H1 (cell line): ENCODE results near the gene PTCH1.

Experiments
- ATF3 ChIP-seq: IDR thresholded peaks from 2 replicates; pipeline ENCODE4 v1.6.1; 2011; ENCODE audit warnings: low read depth, mild to moderate bottlenecking, low read length; ENCODE audit not compliant: insufficient read depth
- CREB1 ChIP-seq: IDR thresholded peaks from 2 replicates; pipeline ENCODE4 v1.6.1; 2012; ENCODE audit warnings: inconsistent platforms
- CTCF ChIP-seq, 3 experiments: IDR thresholded peaks; 1 replicate in 2 of 3; 2 replicates in 1 of 3; pipeline versions ENCODE4 v1.5.1 to v1.6.1; 2011; ENCODE audit warnings: low read length in 3 of 3, mild to moderate bottlenecking in 3 of 3, inconsistent platforms in 2 of 3, low read depth in 1 of 3, moderate library complexity in 1 of 3; ENCODE audit not compliant: insufficient read depth in 1 of 3; ENCODE audit errors: control extremely low read depth in 1 of 3
- POLR2A ChIP-seq, 2 experiments: IDR thresholded peaks; 1 replicate in 1 of 2; 2 replicates in 1 of 2; pipeline ENCODE4 v1.6.1; 2011; ENCODE audit warnings: low read depth in 2 of 2, low read length in 2 of 2, mild to moderate bottlenecking in 2 of 2; ENCODE audit errors: control extremely low read depth in 1 of 2
- POLR2AphosphoS5 ChIP-seq: IDR thresholded peaks from 2 replicates; pipeline ENCODE4 v1.6.1; 2011; ENCODE audit warnings: low read depth, low read length
- TAF1 ChIP-seq: IDR thresholded peaks from 2 replicates; pipeline ENCODE4 v1.6.1; 2011; ENCODE audit warnings: mild to moderate bottlenecking, low read depth, low read length
- ZNF274 ChIP-seq: IDR thresholded peaks from 2 replicates; pipeline ENCODE4 v1.7.0; 2012; ENCODE audit warnings: low read length, borderline replicate concordance; ENCODE audit errors: extremely low read depth

GRCh38 chr9:95443301-95443700 is 73.5 kb downstream of the PTCH1 start:
- TF ChIP-seq CTCF (IDR thresholded peaks at IDR 0.05; ENCODE audit: control extremely low read depth in 1 of 3, insufficient read depth in 1 of 3, low read depth in 1 of 3, low read length in 3 of 3) (no peak), ATF3 (no peak), POLR2AphosphoS5 (no peak), TAF1 (no peak), CREB1 (no peak), ZNF274 (no peak), POLR2A (IDR thresholded peaks at IDR 0.05; ENCODE audit: control extremely low read depth in 1 of 2, low read depth in 2 of 2, low read length in 2 of 2) (no peak)
